HepG2 (cell line): ENCODE data around the gene PGPEP1. TPM values are rescaled to one million over a fixed set of nuclear protein-coding genes. Genes with fewer than 3 reads are reported as not detected.

Experiments
- ATF1 ChIP-seq: IDR thresholded peaks from 2 replicates; pipeline ENCODE4 v1.6.1; 2016; ENCODE audit warnings: mild to moderate bottlenecking, control low read depth
- HIVEP1 ChIP-seq: sonication (generic); formaldehyde crosslinking; IDR thresholded peaks from 2 replicates; pipeline ENCODE4 v1.4.0; 2020; ENCODE audit warnings: mild to moderate bottlenecking, missing genetic modification reagents
- MXI1 ChIP-seq: IDR thresholded peaks from 3 replicates; pipeline ENCODE4 v1.6.1; 2012; ENCODE audit warnings: low read depth, low read length, inconsistent platforms, borderline replicate concordance
- SMARCC2 ChIP-seq: fragments of 450-650 bp; IDR thresholded peaks from 2 replicates; pipeline ENCODE4 v1.6.1; 2017; ENCODE audit warnings: antibody characterized with exemption, mild to moderate bottlenecking
- SP140L ChIP-seq: sonication (generic); formaldehyde crosslinking; IDR thresholded peaks from 2 replicates; pipeline ENCODE4 v1.4.0; 2020; ENCODE audit warnings: missing genetic modification reagents, borderline replicate concordance
- TGIF2 ChIP-seq: IDR thresholded peaks from 2 replicates; pipeline ENCODE4 v1.6.1; 2016; ENCODE audit warnings: control low read depth, missing compliant biosample characterization
- YEATS2 ChIP-seq: sonication (generic); formaldehyde crosslinking; IDR thresholded peaks from 2 replicates; pipeline ENCODE4 v1.4.0; 2020; ENCODE audit warnings: missing genetic modification reagents, borderline replicate concordance
- ZNF253 ChIP-seq: sonication (generic); formaldehyde crosslinking; IDR thresholded peaks from 2 replicates; pipeline ENCODE4 v1.8.0; 2022; ENCODE audit warnings: mild to moderate bottlenecking, missing genetic modification reagents, borderline replicate concordance
- ZNF441 ChIP-seq: sonication (generic); formaldehyde crosslinking; IDR thresholded peaks from 2 replicates; pipeline ENCODE4 v1.7.0; 2021; ENCODE audit warnings: missing genetic modification reagents, borderline replicate concordance
- ZNF589 ChIP-seq: sonication (generic); formaldehyde crosslinking; conservative IDR thresholded peaks from 2 replicates; pipeline ENCODE4 v1.8.0; 2022; ENCODE audit warnings: mild to moderate bottlenecking, moderate library complexity, missing genetic modification reagents
- polyA plus RNA-seq, 8 experiments: library from polyadenylated mRNA; depleted of rRNA in 3 of 8; stranded (reverse) in 7 of 8; unstranded in 1 of 8; fragments of >200 nt; fragmentation: Illumina TruSeq in 4 of 8; extraction: Trizol in 4 of 8; gene quantifications; 2 replicates each; pipeline versions ENCODE4 v1.2.1 to v1.2.3, GENCODE V29; 2011 to 2016; ENCODE audit warnings: low read depth in 4 of 8, missing spikeins in 1 of 8, mixed read lengths in 1 of 8; ENCODE audit not compliant: insufficient read depth in 1 of 8
- total RNA-seq, 5 experiments: library from RNA; depleted of rRNA; stranded (reverse); fragments of >200 nt; fragmentation: Illumina TruSeq; extraction: Trizol; gene quantifications; 2 replicates each; pipeline ENCODE4 v1.2.3, GENCODE V29; 2016; ENCODE audit warnings: low read depth in 1 of 5
- TF ChIP-seq, protein P1 (sequence below): sonication (generic); formaldehyde crosslinking; IDR thresholded peaks from 2 replicates; pipeline ENCODE4 v1.9.0; 2021; ENCODE audit warnings: missing genetic modification reagents, borderline replicate concordance
- TF ChIP-seq, protein P2 (sequence below): sonication (generic); formaldehyde crosslinking; conservative IDR thresholded peaks from 2 replicates; pipeline ENCODE4 v1.4.0; 2020; ENCODE audit warnings: mild to moderate bottlenecking, missing genetic modification reagents, moderate library complexity
- TF ChIP-seq, protein P3 (sequence below): fragments of 450-650 bp; IDR thresholded peaks from 2 replicates; pipeline ENCODE4 v1.6.1; 2016
- TF ChIP-seq, protein P4 (sequence below): sonication (generic); formaldehyde crosslinking; IDR thresholded peaks from 2 replicates; pipeline ENCODE4 v1.8.0; 2023; ENCODE audit warnings: mild to moderate bottlenecking, missing genetic modification reagents
- TF ChIP-seq, protein P5 (sequence below): sonication (generic); formaldehyde crosslinking; conservative IDR thresholded peaks from 2 replicates; pipeline ENCODE4 v1.8.0; 2022; ENCODE audit warnings: low read depth, missing genetic modification reagents
- TF ChIP-seq, protein P6 (sequence below): sonication (generic); formaldehyde crosslinking; IDR thresholded peaks from 2 replicates; pipeline ENCODE4 v1.4.0; 2020; ENCODE audit warnings: mild to moderate bottlenecking, missing genetic modification reagents

The PGPEP1 gene
- total and polyA plus RNA-seq, 2 of the 13 experiments (the other 11 are each of a cell fraction or from before 2014, with no cell fraction given) = 53.1 to 56.6 TPM

DNA sequence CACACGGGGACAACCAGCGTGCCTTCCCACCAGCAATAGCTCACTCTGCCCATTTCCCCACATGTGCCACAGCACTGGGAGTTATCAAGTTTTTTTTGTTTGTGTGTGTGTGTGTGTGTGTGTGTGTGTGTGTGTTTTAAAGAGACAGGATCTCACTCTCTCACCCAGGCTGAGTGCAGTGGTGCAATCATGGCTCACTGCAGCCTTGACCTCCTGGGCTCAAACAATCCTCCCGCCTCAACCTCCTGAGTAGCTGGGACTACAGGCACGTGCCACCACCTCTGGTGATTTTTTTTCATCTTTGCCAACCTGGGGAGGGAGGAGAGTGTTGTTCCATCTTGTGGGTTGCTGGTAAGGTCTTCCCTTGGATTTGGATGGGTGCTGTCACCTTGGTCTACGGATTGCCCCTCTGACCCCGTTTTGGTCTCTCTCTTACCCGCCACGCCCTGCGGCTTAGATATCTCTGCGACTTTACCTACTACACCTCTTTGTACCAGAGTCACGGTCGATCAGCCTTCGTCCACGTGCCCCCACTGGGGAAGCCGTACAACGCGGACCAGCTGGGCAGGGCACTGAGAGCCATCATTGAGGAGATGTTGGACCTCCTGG, 22.6 kb downstream of the PGPEP1 start (continued):
- TF ChIP-seq, protein P1, sequence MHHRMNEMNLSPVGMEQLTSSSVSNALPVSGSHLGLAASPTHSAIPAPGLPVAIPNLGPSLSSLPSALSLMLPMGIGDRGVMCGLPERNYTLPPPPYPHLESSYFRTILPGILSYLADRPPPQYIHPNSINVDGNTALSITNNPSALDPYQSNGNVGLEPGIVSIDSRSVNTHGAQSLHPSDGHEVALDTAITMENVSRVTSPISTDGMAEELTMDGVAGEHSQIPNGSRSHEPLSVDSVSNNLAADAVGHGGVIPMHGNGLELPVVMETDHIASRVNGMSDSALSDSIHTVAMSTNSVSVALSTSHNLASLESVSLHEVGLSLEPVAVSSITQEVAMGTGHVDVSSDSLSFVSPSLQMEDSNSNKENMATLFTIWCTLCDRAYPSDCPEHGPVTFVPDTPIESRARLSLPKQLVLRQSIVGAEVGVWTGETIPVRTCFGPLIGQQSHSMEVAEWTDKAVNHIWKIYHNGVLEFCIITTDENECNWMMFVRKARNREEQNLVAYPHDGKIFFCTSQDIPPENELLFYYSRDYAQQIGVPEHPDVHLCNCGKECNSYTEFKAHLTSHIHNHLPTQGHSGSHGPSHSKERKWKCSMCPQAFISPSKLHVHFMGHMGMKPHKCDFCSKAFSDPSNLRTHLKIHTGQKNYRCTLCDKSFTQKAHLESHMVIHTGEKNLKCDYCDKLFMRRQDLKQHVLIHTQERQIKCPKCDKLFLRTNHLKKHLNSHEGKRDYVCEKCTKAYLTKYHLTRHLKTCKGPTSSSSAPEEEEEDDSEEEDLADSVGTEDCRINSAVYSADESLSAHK (CRISPR knock-in tag) = no peak
- TF ChIP-seq, protein P2, sequence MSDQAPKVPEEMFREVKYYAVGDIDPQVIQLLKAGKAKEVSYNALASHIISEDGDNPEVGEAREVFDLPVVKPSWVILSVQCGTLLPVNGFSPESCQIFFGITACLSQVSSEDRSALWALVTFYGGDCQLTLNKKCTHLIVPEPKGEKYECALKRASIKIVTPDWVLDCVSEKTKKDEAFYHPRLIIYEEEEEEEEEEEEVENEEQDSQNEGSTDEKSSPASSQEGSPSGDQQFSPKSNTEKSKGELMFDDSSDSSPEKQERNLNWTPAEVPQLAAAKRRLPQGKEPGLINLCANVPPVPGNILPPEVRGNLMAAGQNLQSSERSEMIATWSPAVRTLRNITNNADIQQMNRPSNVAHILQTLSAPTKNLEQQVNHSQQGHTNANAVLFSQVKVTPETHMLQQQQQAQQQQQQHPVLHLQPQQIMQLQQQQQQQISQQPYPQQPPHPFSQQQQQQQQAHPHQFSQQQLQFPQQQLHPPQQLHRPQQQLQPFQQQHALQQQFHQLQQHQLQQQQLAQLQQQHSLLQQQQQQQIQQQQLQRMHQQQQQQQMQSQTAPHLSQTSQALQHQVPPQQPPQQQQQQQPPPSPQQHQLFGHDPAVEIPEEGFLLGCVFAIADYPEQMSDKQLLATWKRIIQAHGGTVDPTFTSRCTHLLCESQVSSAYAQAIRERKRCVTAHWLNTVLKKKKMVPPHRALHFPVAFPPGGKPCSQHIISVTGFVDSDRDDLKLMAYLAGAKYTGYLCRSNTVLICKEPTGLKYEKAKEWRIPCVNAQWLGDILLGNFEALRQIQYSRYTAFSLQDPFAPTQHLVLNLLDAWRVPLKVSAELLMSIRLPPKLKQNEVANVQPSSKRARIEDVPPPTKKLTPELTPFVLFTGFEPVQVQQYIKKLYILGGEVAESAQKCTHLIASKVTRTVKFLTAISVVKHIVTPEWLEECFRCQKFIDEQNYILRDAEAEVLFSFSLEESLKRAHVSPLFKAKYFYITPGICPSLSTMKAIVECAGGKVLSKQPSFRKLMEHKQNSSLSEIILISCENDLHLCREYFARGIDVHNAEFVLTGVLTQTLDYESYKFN = peak; percentile 60
- TF ChIP-seq, protein P3, sequence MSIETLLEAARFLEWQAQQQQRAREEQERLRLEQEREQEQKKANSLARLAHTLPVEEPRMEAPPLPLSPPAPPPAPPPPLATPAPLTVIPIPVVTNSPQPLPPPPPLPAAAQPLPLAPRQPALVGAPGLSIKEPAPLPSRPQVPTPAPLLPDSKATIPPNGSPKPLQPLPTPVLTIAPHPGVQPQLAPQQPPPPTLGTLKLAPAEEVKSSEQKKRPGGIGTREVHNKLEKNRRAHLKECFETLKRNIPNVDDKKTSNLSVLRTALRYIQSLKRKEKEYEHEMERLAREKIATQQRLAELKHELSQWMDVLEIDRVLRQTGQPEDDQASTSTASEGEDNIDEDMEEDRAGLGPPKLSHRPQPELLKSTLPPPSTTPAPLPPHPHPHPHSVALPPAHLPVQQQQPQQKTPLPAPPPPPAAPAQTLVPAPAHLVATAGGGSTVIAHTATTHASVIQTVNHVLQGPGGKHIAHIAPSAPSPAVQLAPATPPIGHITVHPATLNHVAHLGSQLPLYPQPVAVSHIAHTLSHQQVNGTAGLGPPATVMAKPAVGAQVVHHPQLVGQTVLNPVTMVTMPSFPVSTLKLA = peak; percentile 11; the same call in 1 of the 2 replicates
- TF ChIP-seq ATF1 (CRISPR knock-in tag) (no peak), SP140L (CRISPR knock-in tag) (no peak), ZNF589 (no peak), ZNF253 (CRISPR knock-in tag) (no peak), HIVEP1 (CRISPR knock-in tag) (peak; percentile 47; the same call in 1 of the 2 replicates), TGIF2 (CRISPR knock-in tag) (no peak), ZNF441 (CRISPR knock-in tag) (peak; percentile 58; the same call in 1 of the 2 replicates), SMARCC2 (no peak), MXI1 (no peak), YEATS2 (CRISPR knock-in tag) (no peak)
- TF ChIP-seq, protein P4, sequence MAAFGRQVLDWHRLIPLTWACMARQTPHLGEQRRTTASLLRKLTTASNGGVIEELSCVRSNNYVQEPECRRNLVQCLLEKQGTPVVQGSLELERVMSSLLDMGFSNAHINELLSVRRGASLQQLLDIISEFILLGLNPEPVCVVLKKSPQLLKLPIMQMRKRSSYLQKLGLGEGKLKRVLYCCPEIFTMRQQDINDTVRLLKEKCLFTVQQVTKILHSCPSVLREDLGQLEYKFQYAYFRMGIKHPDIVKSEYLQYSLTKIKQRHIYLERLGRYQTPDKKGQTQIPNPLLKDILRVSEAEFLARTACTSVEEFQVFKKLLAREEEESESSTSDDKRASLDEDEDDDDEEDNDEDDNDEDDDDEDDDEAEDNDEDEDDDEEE = no peak
- TF ChIP-seq, protein P5, sequence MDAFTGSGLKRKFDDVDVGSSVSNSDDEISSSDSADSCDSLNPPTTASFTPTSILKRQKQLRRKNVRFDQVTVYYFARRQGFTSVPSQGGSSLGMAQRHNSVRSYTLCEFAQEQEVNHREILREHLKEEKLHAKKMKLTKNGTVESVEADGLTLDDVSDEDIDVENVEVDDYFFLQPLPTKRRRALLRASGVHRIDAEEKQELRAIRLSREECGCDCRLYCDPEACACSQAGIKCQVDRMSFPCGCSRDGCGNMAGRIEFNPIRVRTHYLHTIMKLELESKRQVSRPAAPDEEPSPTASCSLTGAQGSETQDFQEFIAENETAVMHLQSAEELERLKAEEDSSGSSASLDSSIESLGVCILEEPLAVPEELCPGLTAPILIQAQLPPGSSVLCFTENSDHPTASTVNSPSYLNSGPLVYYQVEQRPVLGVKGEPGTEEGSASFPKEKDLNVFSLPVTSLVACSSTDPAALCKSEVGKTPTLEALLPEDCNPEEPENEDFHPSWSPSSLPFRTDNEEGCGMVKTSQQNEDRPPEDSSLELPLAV (CRISPR knock-in tag) = no peak
- TF ChIP-seq, protein P6, sequence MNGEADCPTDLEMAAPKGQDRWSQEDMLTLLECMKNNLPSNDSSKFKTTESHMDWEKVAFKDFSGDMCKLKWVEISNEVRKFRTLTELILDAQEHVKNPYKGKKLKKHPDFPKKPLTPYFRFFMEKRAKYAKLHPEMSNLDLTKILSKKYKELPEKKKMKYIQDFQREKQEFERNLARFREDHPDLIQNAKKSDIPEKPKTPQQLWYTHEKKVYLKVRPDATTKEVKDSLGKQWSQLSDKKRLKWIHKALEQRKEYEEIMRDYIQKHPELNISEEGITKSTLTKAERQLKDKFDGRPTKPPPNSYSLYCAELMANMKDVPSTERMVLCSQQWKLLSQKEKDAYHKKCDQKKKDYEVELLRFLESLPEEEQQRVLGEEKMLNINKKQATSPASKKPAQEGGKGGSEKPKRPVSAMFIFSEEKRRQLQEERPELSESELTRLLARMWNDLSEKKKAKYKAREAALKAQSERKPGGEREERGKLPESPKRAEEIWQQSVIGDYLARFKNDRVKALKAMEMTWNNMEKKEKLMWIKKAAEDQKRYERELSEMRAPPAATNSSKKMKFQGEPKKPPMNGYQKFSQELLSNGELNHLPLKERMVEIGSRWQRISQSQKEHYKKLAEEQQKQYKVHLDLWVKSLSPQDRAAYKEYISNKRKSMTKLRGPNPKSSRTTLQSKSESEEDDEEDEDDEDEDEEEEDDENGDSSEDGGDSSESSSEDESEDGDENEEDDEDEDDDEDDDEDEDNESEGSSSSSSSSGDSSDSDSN (CRISPR knock-in tag) = no peak
